Measurements from ENCODE around the gene KLHL24.
A peak's percentile ranks its signal among the peaks of the same experiment; 100 is the strongest.

The KLHL24 gene

GRCh38 chr3:183730361-183730760, 94.9 kb downstream of the KLHL24 start:
- TF ChIP-seq, protein P1, sequence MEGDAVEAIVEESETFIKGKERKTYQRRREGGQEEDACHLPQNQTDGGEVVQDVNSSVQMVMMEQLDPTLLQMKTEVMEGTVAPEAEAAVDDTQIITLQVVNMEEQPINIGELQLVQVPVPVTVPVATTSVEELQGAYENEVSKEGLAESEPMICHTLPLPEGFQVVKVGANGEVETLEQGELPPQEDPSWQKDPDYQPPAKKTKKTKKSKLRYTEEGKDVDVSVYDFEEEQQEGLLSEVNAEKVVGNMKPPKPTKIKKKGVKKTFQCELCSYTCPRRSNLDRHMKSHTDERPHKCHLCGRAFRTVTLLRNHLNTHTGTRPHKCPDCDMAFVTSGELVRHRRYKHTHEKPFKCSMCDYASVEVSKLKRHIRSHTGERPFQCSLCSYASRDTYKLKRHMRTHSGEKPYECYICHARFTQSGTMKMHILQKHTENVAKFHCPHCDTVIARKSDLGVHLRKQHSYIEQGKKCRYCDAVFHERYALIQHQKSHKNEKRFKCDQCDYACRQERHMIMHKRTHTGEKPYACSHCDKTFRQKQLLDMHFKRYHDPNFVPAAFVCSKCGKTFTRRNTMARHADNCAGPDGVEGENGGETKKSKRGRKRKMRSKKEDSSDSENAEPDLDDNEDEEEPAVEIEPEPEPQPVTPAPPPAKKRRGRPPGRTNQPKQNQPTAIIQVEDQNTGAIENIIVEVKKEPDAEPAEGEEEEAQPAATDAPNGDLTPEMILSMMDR (IDR thresholded peaks at IDR 0.05) = no peak
- Mint-ChIP-seq H3K4me1 (peaks cover 6% of the 10 kb centered on the region), H3K36me3 (ENCODE audit: low read depth) (peaks cover 87% of the 10 kb centered on the region), H3K9me3 (peaks cover 11% of the 10 kb centered on the region), H3K4me3 (no peak overlapping the region), H3K27me3 (ENCODE audit: low read depth, poor library complexity) (no peaks in the 10 kb centered on the region), H3K27ac (peak overlapping the region; percentile 41)
- no peak for DNase-seq

DNA sequence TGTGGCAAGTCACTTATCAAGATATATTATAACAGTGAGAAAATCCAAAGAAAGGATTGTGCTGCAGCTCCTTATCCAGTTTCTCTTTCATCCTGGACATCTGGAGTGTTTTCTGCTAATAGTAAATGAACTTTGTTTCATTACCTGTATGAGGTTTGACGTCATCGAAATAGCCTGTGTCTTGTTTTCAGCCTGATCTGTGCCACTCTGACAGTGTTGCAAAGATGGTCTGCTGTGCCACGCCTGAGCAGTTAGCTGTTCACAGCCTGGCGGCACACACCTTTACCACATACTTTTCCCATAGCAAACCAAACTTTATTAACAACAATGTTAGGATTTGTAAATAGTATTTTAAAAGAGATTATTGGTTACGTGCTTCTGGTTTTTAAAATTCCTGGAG, 96.2 kb downstream of the KLHL24 start:
- no peak for DNase-seq
- no peaks in the 10 kb centered on the region for H3K4me1 Mint-ChIP-seq
- peaks cover 3% of the 10 kb centered on the region for H3K9me3 Mint-ChIP-seq
- TF ChIP-seq, protein P1 (IDR thresholded peaks at IDR 0.05) = no peak
- H3K27me3 Mint-ChIP-seq (ENCODE audit: low read depth, poor library complexity) = no peaks in the 10 kb centered on the region
- H3K27ac Mint-ChIP-seq = peak overlapping the region; percentile 36
- no peak overlapping the region for H3K4me3 Mint-ChIP-seq
- peaks cover 87% of the 10 kb centered on the region for H3K36me3 Mint-ChIP-seq (ENCODE audit: low read depth)

DNA sequence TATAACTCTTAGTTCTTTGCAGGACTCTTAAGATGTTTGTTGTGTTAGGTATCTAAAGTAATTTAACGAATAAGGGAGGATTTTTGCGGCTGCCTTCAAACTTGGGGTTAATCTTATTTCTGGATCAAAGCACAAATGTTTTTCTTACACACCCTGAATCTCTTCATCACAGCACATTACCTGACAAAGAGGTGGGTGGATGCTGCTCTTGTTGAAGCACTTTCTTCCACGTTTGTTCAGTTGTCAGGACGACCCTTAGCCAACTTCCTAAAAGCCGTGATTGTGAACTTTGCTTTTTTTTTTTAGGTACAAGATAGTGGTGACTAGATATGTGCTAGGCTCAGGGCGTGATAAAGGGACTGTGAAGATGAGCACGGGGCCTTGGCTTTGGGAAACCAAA, 98.1 kb downstream of the KLHL24 start:
- Mint-ChIP-seq H3K36me3 (ENCODE audit: low read depth) (peaks cover 86% of the 10 kb centered on the region), H3K27ac (peak overlapping the region; percentile 19), H3K4me3 (no peak overlapping the region), H3K4me1 (no peaks in the 10 kb centered on the region), H3K27me3 (ENCODE audit: low read depth, poor library complexity) (no peaks in the 10 kb centered on the region), H3K9me3 (peaks cover 12% of the 10 kb centered on the region)
- DNase-seq = no peak
- TF ChIP-seq, protein P1 (IDR thresholded peaks at IDR 0.05) = no peak
